WTC11 (cell line): ENCODE data around the gene BAK1. TPM values are rescaled to one million over a fixed set of nuclear protein-coding genes. Genes with fewer than 3 reads are reported as not detected.

Experiments
- ATAC-seq: fragments of 200-7000 bp; cut with Tn5 transposase; 2 replicates; pipeline ENCODE4 v1.10.0; 2021; ENCODE audit warnings: mild to moderate bottlenecking, moderate library complexity
- CTCF ChIA-PET: fragments of 300-600 bp; sonication (Branson Sonifier 250); formaldehyde crosslinking; loops from one replicate; lab custom pipeline; 2021; ENCODE audit warnings: antibody characterized with exemption; lab: Charles Lee
- POLR2A ChIA-PET: fragments of 350-600 bp; sonication (Branson Sonifier 250); formaldehyde crosslinking; loops from one replicate; lab custom pipeline; 2021; ENCODE audit warnings: antibody characterized with exemption; lab: Charles Lee
- DNase-seq: peaks from one replicate; pipeline ENCODE4 v3.0.0; 2021; ENCODE audit warnings: low spot score
- H3K27ac Mint-ChIP-seq: 2 replicates; pipeline ENCODE4 v1.8.0; 2021; ENCODE audit warnings: mixed read lengths
- H3K27me3 Mint-ChIP-seq: 2 replicates; pipeline ENCODE4 v1.8.0; 2021; ENCODE audit warnings: low read depth, mild to moderate bottlenecking, moderate library complexity, mixed read lengths
- H3K36me3 Mint-ChIP-seq: 2 replicates; pipeline ENCODE4 v1.8.0; 2021; ENCODE audit warnings: mixed read lengths
- H3K4me1 Mint-ChIP-seq: 2 replicates; pipeline ENCODE4 v1.8.0; 2022; ENCODE audit warnings: mixed read lengths
- H3K4me3 Mint-ChIP-seq: 2 replicates; pipeline ENCODE4 v1.8.0; 2021; ENCODE audit warnings: mild to moderate bottlenecking, moderate library complexity, mixed read lengths
- H3K9me3 Mint-ChIP-seq: 2 replicates; pipeline ENCODE4 v1.8.0; 2021; ENCODE audit warnings: mixed read lengths
- AFF4 ChIP-seq: sonication (generic); formaldehyde crosslinking; IDR thresholded peaks from 2 replicates; pipeline ENCODE4 v1.8.1; 2023; ENCODE audit warnings: mild to moderate bottlenecking, missing genetic modification reagents, borderline replicate concordance
- ATF3 ChIP-seq: sonication (generic); formaldehyde crosslinking; conservative IDR thresholded peaks from 2 replicates; pipeline ENCODE4 v1.8.1; 2022; ENCODE audit warnings: mild to moderate bottlenecking, missing genetic modification reagents
- ATF6 ChIP-seq: sonication (generic); formaldehyde crosslinking; IDR thresholded peaks from 2 replicates; pipeline ENCODE4 v1.8.1; 2023; ENCODE audit warnings: mild to moderate bottlenecking, missing genetic modification reagents
- CBFB ChIP-seq: sonication (generic); formaldehyde crosslinking; IDR thresholded peaks from 2 replicates; pipeline ENCODE4 v1.8.1; 2022; ENCODE audit warnings: mild to moderate bottlenecking, low read depth, missing genetic modification reagents
- CREB1 ChIP-seq: sonication (generic); formaldehyde crosslinking; IDR thresholded peaks from 2 replicates; pipeline ENCODE4 v1.8.0; 2023; ENCODE audit warnings: mild to moderate bottlenecking, missing genetic modification reagents
- FOXK1 ChIP-seq: sonication (generic); formaldehyde crosslinking; IDR thresholded peaks from 2 replicates; pipeline ENCODE4 v1.8.0; 2022; ENCODE audit warnings: mild to moderate bottlenecking, moderate library complexity, missing genetic modification reagents
- FOXP4 ChIP-seq: sonication (generic); formaldehyde crosslinking; IDR thresholded peaks from 2 replicates; pipeline ENCODE4 v1.8.0; 2022; ENCODE audit warnings: mild to moderate bottlenecking, missing genetic modification reagents
- GABPB1 ChIP-seq: sonication (generic); formaldehyde crosslinking; IDR thresholded peaks from 2 replicates; pipeline ENCODE4 v1.8.1; 2023; ENCODE audit warnings: mild to moderate bottlenecking, missing genetic modification reagents
- MAX ChIP-seq: sonication (generic); formaldehyde crosslinking; IDR thresholded peaks from 2 replicates; pipeline ENCODE4 v1.8.0; 2022; ENCODE audit warnings: mild to moderate bottlenecking, missing genetic modification reagents
- MXD4 ChIP-seq: fragments of 250-450 bp; sonication (Bioruptor Pico); IDR thresholded peaks from 2 replicates; pipeline ENCODE4 v1.8.0; 2021; ENCODE audit warnings: mild to moderate bottlenecking, moderate library complexity, borderline replicate concordance
- NR3C1 ChIP-seq: sonication (generic); formaldehyde crosslinking; conservative IDR thresholded peaks from 2 replicates; pipeline ENCODE4 v1.8.1; 2023; ENCODE audit warnings: low read depth, mild to moderate bottlenecking, missing genetic modification reagents
- OVOL2 ChIP-seq: fragments of 250-450 bp; sonication (Bioruptor Pico); IDR thresholded peaks from 2 replicates; pipeline ENCODE4 v1.9.0; 2021; ENCODE audit warnings: mild to moderate bottlenecking, borderline replicate concordance
- PRDM15 ChIP-seq: sonication (generic); formaldehyde crosslinking; IDR thresholded peaks from 2 replicates; pipeline ENCODE4 v1.8.0; 2022; ENCODE audit warnings: missing genetic modification reagents
- RORB ChIP-seq: fragments of 250-450 bp; sonication (Bioruptor Pico); IDR thresholded peaks from 2 replicates; pipeline ENCODE4 v1.9.0; 2021; ENCODE audit warnings: mild to moderate bottlenecking
- SMAD3 ChIP-seq: sonication (generic); formaldehyde crosslinking; IDR thresholded peaks from 2 replicates; pipeline ENCODE4 v1.8.0; 2022; ENCODE audit warnings: missing genetic modification reagents, mild to moderate bottlenecking, borderline replicate concordance
- SMAD4 ChIP-seq: sonication (generic); formaldehyde crosslinking; IDR thresholded peaks from 2 replicates; pipeline ENCODE4 v1.8.0; 2022; ENCODE audit warnings: mild to moderate bottlenecking, missing genetic modification reagents
- SOX15 ChIP-seq: fragments of 250-450 bp; sonication (Bioruptor Pico); IDR thresholded peaks from 2 replicates; pipeline ENCODE4 v1.9.0; 2021; ENCODE audit warnings: mild to moderate bottlenecking
- SP1 ChIP-seq: sonication (generic); formaldehyde crosslinking; conservative IDR thresholded peaks from 2 replicates; pipeline ENCODE4 v1.8.1; 2022; ENCODE audit warnings: missing genetic modification reagents
- ZBTB21 ChIP-seq: sonication (generic); formaldehyde crosslinking; IDR thresholded peaks from 2 replicates; pipeline ENCODE4 v1.8.1; 2023; ENCODE audit warnings: mild to moderate bottlenecking, missing genetic modification reagents, borderline replicate concordance
- ZMAT4 ChIP-seq: fragments of 250-450 bp; sonication (Bioruptor Pico); IDR thresholded peaks from 2 replicates; pipeline ENCODE4 v1.9.0; 2021; ENCODE audit warnings: mild to moderate bottlenecking
- ZNF232 ChIP-seq: sonication (generic); formaldehyde crosslinking; IDR thresholded peaks from 2 replicates; pipeline ENCODE4 v1.8.0; 2022; ENCODE audit warnings: mild to moderate bottlenecking, missing genetic modification reagents
- total RNA-seq: library from RNA; stranded (reverse); gene quantifications from 3 replicates; pipeline ENCODE4 v1.2.3, GENCODE V29; 2021

The BAK1 gene
- total RNA-seq, 1 experiment from 2014 or later, result 40.5 TPM

- H3K27me3 Mint-ChIP-seq, result peaks cover 1% of the 10 kb centered on the region
- POLR2A ChIA-PET, result no interaction called here
- H3K27ac Mint-ChIP-seq, result peak overlapping the region; percentile 63; the same call in 1 of the 2 replicates
- H3K4me1 Mint-ChIP-seq, result peaks cover 50% of the 10 kb centered on the region
- CTCF ChIA-PET, result interaction anchor here (0.7 to 1.8 kb wide), 2 partner anchors 35 to 76 kb away, joined by 3 to 7 read pairs; no protein-coding TSS in a partner anchor
- TF ChIP-seq ZNF232 (CRISPR knock-in tag) (no peak), SMAD4 (CRISPR knock-in tag) (no peak), NR3C1 (CRISPR knock-in tag) (no peak), ZMAT4 (CRISPR knock-in tag) (no peak), PRDM15 (CRISPR knock-in tag) (no peak), FOXK1 (no peak)
- TF ChIP-seq, all 79 proteins: peak for 0
- no peak for ATAC-seq
- no peaks in the 10 kb centered on the region for H3K9me3 Mint-ChIP-seq
- no peak overlapping the region for H3K4me3 Mint-ChIP-seq
- H3K36me3 Mint-ChIP-seq, result no peaks in the 10 kb centered on the region; the same call in 1 of the 2 replicates
- DNase-seq, result no peak
These were observed 44.8 kb upstream of the BAK1 start for GRCh38 chr6:33624856-33625255.

GRCh38 chr6:33623895-33624381 lies 43.9 kb upstream of the BAK1 start:
- H3K36me3 Mint-ChIP-seq, result no peaks in the 10 kb centered on the region; the same call in 1 of the 2 replicates
- H3K4me1 Mint-ChIP-seq, result peaks cover 59% of the 10 kb centered on the region
- H3K27me3 Mint-ChIP-seq, result peaks cover 7% of the 10 kb centered on the region
- POLR2A ChIA-PET, result no interaction called here
- no peaks in the 10 kb centered on the region for H3K9me3 Mint-ChIP-seq
- no peak for DNase-seq
- peak overlapping the region; percentile 63 for H3K27ac Mint-ChIP-seq
- no peak for ATAC-seq
- H3K4me3 Mint-ChIP-seq, result peak overlapping the region; percentile 83
- CTCF ChIA-PET, result interaction anchor here (1.8 to 5.4 kb wide), 3 partner anchors 9 to 34 kb away, joined by 7 to 62 read pairs (median 27); no protein-coding TSS in a partner anchor
- no peak for TF ChIP-seq CREB1 (CRISPR knock-in tag)
- no peak for TF ChIP-seq MXD4 (CRISPR knock-in tag)
- TF ChIP-seq MAX (CRISPR knock-in tag), result no peak
- no peak for TF ChIP-seq ZBTB21 (CRISPR knock-in tag)
- TF ChIP-seq RORB, result no peak
- TF ChIP-seq AFF4, result no peak
- no peak for TF ChIP-seq GABPB1 (CRISPR knock-in tag)
- TF ChIP-seq FOXP4 (CRISPR knock-in tag), result no peak
- TF ChIP-seq CBFB (CRISPR knock-in tag), result no peak
- no peak for TF ChIP-seq ATF3
- no peak for TF ChIP-seq SOX15
- no peak for TF ChIP-seq SMAD3 (CRISPR knock-in tag)
- TF ChIP-seq ATF6 (CRISPR knock-in tag), result no peak
- TF ChIP-seq OVOL2 (CRISPR knock-in tag), result no peak
- no peak for TF ChIP-seq SP1
